Osteocyte (in vitro differentiated cells): ENCODE measurements around the gene ARPC4. TPM values are rescaled to one million over a fixed set of nuclear protein-coding genes. Genes with fewer than 3 reads are reported as not detected.

Experiments used
- DNase-seq: peaks from one replicate; pipeline ENCODE4 v3.0.0; 2021; ENCODE audit warnings: mixed read lengths; ENCODE audit not compliant: unreplicated experiment; ENCODE audit errors: extremely low spot score
- H3K27ac Mint-ChIP-seq: one replicate; pipeline ENCODE4 v1.8.0; 2021; ENCODE audit warnings: mild to moderate bottlenecking, mixed read lengths; ENCODE audit not compliant: unreplicated experiment
- H3K27me3 Mint-ChIP-seq: one replicate; pipeline ENCODE4 v1.8.0; 2021; ENCODE audit warnings: mixed read lengths; ENCODE audit not compliant: unreplicated experiment
- H3K36me3 Mint-ChIP-seq: one replicate; pipeline ENCODE4 v1.8.0; 2021; ENCODE audit warnings: mixed read lengths; ENCODE audit not compliant: unreplicated experiment
- H3K4me1 Mint-ChIP-seq: one replicate; pipeline ENCODE4 v1.8.0; 2021; ENCODE audit warnings: mixed read lengths; ENCODE audit not compliant: unreplicated experiment
- H3K4me3 Mint-ChIP-seq: one replicate; pipeline ENCODE4 v1.8.0; 2021; ENCODE audit warnings: mild to moderate bottlenecking, moderate library complexity, mixed read lengths; ENCODE audit not compliant: unreplicated experiment
- H3K9me3 Mint-ChIP-seq: one replicate; pipeline ENCODE4 v1.8.0; 2021; ENCODE audit warnings: mixed read lengths; ENCODE audit not compliant: unreplicated experiment
- total RNA-seq: library from RNA; stranded (reverse); gene quantifications from 2 replicates; pipeline ENCODE4 v1.2.1, GENCODE V29; 2021
- TF ChIP-seq, protein P1 (sequence below): fragments of 200-600 bp; sonication (generic); IDR thresholded peaks from 2 replicates; pipeline ENCODE4 v1.5.0; 2021; ENCODE audit warnings: antibody characterized with exemption, mild to moderate bottlenecking, moderate library complexity

The ARPC4 gene
- total RNA-seq, 1 donor from 2014 or later, result 140 TPM

- H3K36me3 Mint-ChIP-seq, result peaks cover 36% of the 10 kb centered on the region
- TF ChIP-seq, protein P1, sequence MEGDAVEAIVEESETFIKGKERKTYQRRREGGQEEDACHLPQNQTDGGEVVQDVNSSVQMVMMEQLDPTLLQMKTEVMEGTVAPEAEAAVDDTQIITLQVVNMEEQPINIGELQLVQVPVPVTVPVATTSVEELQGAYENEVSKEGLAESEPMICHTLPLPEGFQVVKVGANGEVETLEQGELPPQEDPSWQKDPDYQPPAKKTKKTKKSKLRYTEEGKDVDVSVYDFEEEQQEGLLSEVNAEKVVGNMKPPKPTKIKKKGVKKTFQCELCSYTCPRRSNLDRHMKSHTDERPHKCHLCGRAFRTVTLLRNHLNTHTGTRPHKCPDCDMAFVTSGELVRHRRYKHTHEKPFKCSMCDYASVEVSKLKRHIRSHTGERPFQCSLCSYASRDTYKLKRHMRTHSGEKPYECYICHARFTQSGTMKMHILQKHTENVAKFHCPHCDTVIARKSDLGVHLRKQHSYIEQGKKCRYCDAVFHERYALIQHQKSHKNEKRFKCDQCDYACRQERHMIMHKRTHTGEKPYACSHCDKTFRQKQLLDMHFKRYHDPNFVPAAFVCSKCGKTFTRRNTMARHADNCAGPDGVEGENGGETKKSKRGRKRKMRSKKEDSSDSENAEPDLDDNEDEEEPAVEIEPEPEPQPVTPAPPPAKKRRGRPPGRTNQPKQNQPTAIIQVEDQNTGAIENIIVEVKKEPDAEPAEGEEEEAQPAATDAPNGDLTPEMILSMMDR, result no peak
- no peak for DNase-seq
- H3K4me1 Mint-ChIP-seq, result no peaks in the 10 kb centered on the region
- no peaks in the 10 kb centered on the region for H3K9me3 Mint-ChIP-seq
- H3K4me3 Mint-ChIP-seq, result no peak overlapping the region
- no peak overlapping the region for H3K27ac Mint-ChIP-seq
- no peaks in the 10 kb centered on the region for H3K27me3 Mint-ChIP-seq
These were observed 10.8 kb upstream of the ARPC4 start for GRCh38 chr3:9781978-9782603.

DNA sequence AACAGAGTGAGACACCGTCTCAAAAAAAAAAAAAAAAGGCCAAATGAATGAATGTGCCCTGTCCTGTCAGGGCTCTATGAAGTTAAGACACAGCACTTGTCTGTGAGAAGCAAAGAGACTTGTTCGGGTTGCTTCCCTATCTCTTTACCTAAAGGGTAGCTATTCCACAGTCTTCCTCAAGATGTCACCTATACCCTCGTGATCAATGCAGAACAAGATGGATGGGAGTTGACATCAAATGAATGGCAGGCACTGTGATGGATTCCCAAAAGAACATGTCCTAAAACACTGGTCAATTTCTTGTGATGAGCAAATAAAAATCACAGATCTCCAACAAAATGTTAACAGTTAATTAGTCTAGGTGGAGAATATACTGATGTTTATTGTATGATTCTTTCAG lies 10.1 kb upstream of the ARPC4 start:
- no peak overlapping the region for H3K4me3 Mint-ChIP-seq
- H3K27ac Mint-ChIP-seq, result no peak overlapping the region

GRCh38 chr3:9783954-9784353 lies 8.9 kb upstream of the ARPC4 start:
- no peak for DNase-seq
- TF ChIP-seq, protein P1, result no peak
- no peak overlapping the region for H3K27ac Mint-ChIP-seq
- H3K36me3 Mint-ChIP-seq, result peaks cover 42% of the 10 kb centered on the region
- H3K27me3 Mint-ChIP-seq, result no peaks in the 10 kb centered on the region
- H3K4me3 Mint-ChIP-seq, result no peak overlapping the region
- no peaks in the 10 kb centered on the region for H3K4me1 Mint-ChIP-seq
- H3K9me3 Mint-ChIP-seq, result no peaks in the 10 kb centered on the region

More for the DNA sequence above, 10.1 kb upstream of the ARPC4 start:
- TF ChIP-seq, protein P1, result peak; percentile 19
- no peak for DNase-seq
- Mint-ChIP-seq H3K36me3 (peaks cover 39% of the 10 kb centered on the region), H3K4me1 (no peaks in the 10 kb centered on the region), H3K27me3 (no peaks in the 10 kb centered on the region), H3K9me3 (no peaks in the 10 kb centered on the region)

- Mint-ChIP-seq H3K27me3 (no peaks in the 10 kb centered on the region), H3K27ac (no peak overlapping the region), H3K4me3 (no peak overlapping the region)
These were observed 7.9 kb upstream of the ARPC4 start for GRCh38 chr3:9784965-9785364.

DNA sequence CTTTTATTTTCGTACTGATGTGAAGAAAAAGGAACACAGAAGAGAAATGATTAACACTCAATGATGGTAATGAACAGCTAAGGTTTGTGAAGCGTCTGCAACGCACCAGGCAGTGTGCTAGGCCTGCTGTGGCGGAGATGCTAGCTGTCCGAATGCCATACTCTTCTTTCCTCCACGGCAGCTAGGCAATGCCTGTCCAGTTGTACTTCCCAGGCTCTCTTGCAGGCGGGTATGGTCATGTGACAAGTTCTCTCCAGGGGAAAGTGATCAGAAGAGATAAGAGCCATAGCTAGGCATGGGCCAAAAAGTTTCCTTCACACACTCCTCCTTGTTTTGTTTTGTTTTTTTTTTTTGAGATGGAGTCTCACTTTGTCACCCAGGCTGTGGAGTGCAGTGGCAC lies 7.3 kb upstream of the ARPC4 start:
- Mint-ChIP-seq H3K27me3 (no peaks in the 10 kb centered on the region), H3K4me1 (peaks cover 3% of the 10 kb centered on the region), H3K9me3 (no peaks in the 10 kb centered on the region), H3K27ac (no peak overlapping the region), H3K4me3 (no peak overlapping the region), H3K36me3 (peaks cover 52% of the 10 kb centered on the region)
- no peak for DNase-seq
- TF ChIP-seq, protein P1, result no peak

More at GRCh38 chr3:9784965-9785364, 7.9 kb upstream of the ARPC4 start:
- Mint-ChIP-seq H3K9me3 (no peaks in the 10 kb centered on the region), H3K4me1 (no peaks in the 10 kb centered on the region), H3K36me3 (peaks cover 49% of the 10 kb centered on the region)
- no peak for DNase-seq
- TF ChIP-seq, protein P1, result no peak
